HEK293 (cell line): ENCODE data around the gene ATXN2.

Experiments used
- REST ChIP-seq: fragments of 450-650 bp; formaldehyde crosslinking; IDR thresholded peaks from 2 replicates; pipeline ENCODE4 v1.5.1; 2016; ENCODE audit warnings: missing biosample characterization, missing genetic modification characterization
- ZNF121 ChIP-seq: fragments of 450-650 bp; formaldehyde crosslinking; IDR thresholded peaks from 2 replicates; pipeline ENCODE4 v1.5.1; 2016; ENCODE audit warnings: missing biosample characterization, missing genetic modification characterization
- ZNF560 ChIP-seq: fragments of 450-650 bp; formaldehyde crosslinking; IDR thresholded peaks from 2 replicates; pipeline ENCODE4 v1.5.1; 2017; ENCODE audit warnings: missing biosample characterization, missing genetic modification characterization, borderline replicate concordance

DNA sequence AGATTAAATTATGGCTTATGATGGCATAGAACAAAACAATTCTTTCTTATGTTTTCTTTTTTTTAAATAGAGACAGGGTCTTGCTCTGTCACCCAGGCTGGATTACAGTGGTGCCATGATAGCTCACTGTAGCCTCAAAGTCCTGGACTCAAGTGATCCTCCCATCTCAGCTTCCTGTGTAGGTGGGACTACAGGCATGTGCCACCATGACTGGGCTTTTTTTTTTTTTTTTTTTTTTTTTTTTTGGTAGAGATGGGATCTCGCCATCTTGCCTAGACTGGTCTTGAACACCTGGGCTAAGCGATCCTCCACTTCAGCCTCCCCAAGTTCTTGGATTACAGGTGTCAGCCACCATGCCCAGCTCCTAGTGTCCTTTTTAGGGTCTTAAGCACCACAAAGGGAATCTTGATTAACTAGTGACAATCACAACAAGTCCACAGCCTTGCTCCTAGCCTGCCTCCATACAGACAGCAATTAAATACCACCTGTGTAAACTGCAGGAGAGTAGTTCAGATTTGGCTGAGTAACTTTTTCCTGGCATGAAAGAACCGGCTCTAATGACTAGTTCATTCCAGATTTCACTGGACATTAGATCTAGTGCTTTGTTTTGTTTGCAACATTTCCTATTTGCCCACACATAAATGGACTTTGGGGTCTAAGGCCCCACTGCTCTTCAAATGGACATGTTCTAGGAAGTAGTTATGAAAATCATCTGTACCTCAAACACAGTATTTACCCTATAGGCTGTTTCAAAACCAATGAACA is 131.8 kb downstream of the ATXN2 start:
- TF ChIP-seq ZNF560 (no peak), REST (tag by site-specific recombination) (no peak), ZNF121 (tag by site-specific recombination) (no peak)
